Measurements from ENCODE around the gene LRRC27. TPM values are rescaled to one million over a fixed set of nuclear protein-coding genes. Genes with fewer than 3 reads are reported as not detected.

LRRC27 gene
- total RNA-seq, 1 experiment from 2014 or later: 4.1 TPM

GRCh38 chr10:132346806-132347205 lies 14.8 kb downstream of the LRRC27 start (continued):
- TF ChIP-seq REST (IDR thresholded peaks at IDR 0.05; ENCODE audit: low read depth) (no peak), SIN3A (IDR thresholded peaks at IDR 0.05; ENCODE audit: low read depth) (no peak), CBX3 (IDR thresholded peaks at IDR 0.05; ENCODE audit: low read depth) (no peak)

- ATAC-seq: no peak
- no peak overlapping the region for H3K9ac ChIP-seq (ENCODE audit: low read length)
- TF ChIP-seq JUND (IDR thresholded peaks at IDR 0.05): no peak
- TF ChIP-seq CTCF (IDR thresholded peaks at IDR 0.05 in 2 of 3, conservative IDR thresholded peaks at IDR 0.05 in 1 of 3; ENCODE audit: borderline replicate concordance in 1 of 3, insufficient read depth in 1 of 3, low read depth in 2 of 3, low read length in 2 of 3): no peak
- no peak for TF ChIP-seq EGR1 (IDR thresholded peaks at IDR 0.05; ENCODE audit: low read depth)
- TF ChIP-seq ZNF274 (IDR thresholded peaks at IDR 0.05; ENCODE audit: low read depth, low read length): no peak
- no peak for TF ChIP-seq ZFX (IDR thresholded peaks at IDR 0.05)
- no peak for TF ChIP-seq SP1 (IDR thresholded peaks at IDR 0.05; ENCODE audit: low read depth)
- no peak for TF ChIP-seq POLR2AphosphoS5 (IDR thresholded peaks at IDR 0.05; ENCODE audit: low read depth, low read length)
- no peak for TF ChIP-seq RAD21 (IDR thresholded peaks at IDR 0.05; ENCODE audit: low read depth)
- TF ChIP-seq POLR2A (IDR thresholded peaks at IDR 0.05; ENCODE audit: borderline replicate concordance, extremely low read depth, insufficient read depth, insufficient read length): no peak
- no peak for TF ChIP-seq ATF3 (IDR thresholded peaks at IDR 0.05)
- TF ChIP-seq CEBPB (IDR thresholded peaks at IDR 0.05; ENCODE audit: low read depth): no peak
- no peak for TF ChIP-seq EZH2phosphoT487 (IDR thresholded peaks at IDR 0.05; ENCODE audit: borderline replicate concordance)
- no peak for TF ChIP-seq MAX (IDR thresholded peaks at IDR 0.05)
- no peak for TF ChIP-seq SIN3A (IDR thresholded peaks at IDR 0.05; ENCODE audit: low read depth)
- H3K79me2 ChIP-seq (ENCODE audit: insufficient read depth, low read length): no peaks in the 10 kb centered on the region
- no peak overlapping the region for H2AFZ ChIP-seq (ENCODE audit: low read depth, low read length, poor library complexity, severe bottlenecking)
- H3K27me3 ChIP-seq (ENCODE audit: insufficient read depth, low read length): no peaks in the 10 kb centered on the region
- H3K4me1 ChIP-seq (ENCODE audit: control insufficient read depth in 1 of 2, insufficient read depth in 2 of 2, low read length in 2 of 2): no peaks in the 10 kb centered on the region
- no peaks in the 10 kb centered on the region for H3K36me3 ChIP-seq (ENCODE audit: control insufficient read depth in 1 of 2, insufficient read depth in 2 of 2, low read length in 2 of 2)
- intact Hi-C loops (cut with micrococcal nuclease): no loop called here
- no peaks in the 10 kb centered on the region for H3K9me2 ChIP-seq (ENCODE audit: insufficient read depth)
- no peak overlapping the region for H3K4me3 ChIP-seq (replicated peaks in 1 of 2; ENCODE audit: low read depth in 1 of 2, low read length in 2 of 2)
- no peak overlapping the region for H3K27ac ChIP-seq (ENCODE audit: low read depth, low read length)
- no TSS peak for BruUV-seq (replicated peaks)
- no peak for DNase-seq (ENCODE audit: low read depth, low spot score)
- no peaks in the 10 kb centered on the region for H3K9me3 ChIP-seq (ENCODE audit: control insufficient read depth in 1 of 2, insufficient read depth in 1 of 2, low read depth in 1 of 2, low read length in 2 of 2)
- H4K20me1 ChIP-seq (ENCODE audit: insufficient read depth): no peaks in the 10 kb centered on the region
- no peak overlapping the region for H3K4me2 ChIP-seq (ENCODE audit: low read length)
- ChIA-PET RAD21 (ENCODE audit: low non-redundant PET in 1 of 2, low total read pairs in 2 of 2, uncharacterized antibody in 2 of 2, unreplicated experiment in 2 of 2) (no interaction called here), CTCF (no interaction called here), POLR2A (no interaction called here)
Measured at GRCh38 chr10:132347211-132347930, 15.4 kb downstream of the LRRC27 start.
